AG04449 (cell line): ENCODE results near the gene KCNMB1.

ENCODE experiments used
- CTCF ChIA-PET: fragments of 350-600 bp; formaldehyde crosslinking; extraction: SDS; loops from one replicate; lab custom pipeline; 2021; ENCODE audit warnings: antibody characterized with exemption; lab: Yijun Ruan, JAX
- POLR2A ChIA-PET: fragments of 400-600, 350-600 bp; formaldehyde crosslinking; extraction: SDS; loops from one replicate; lab custom pipeline; 2020; ENCODE audit warnings: antibody characterized with exemption, inconsistent platforms; lab: Yijun Ruan, JAX
- DNase-seq: peaks from one replicate; pipeline ENCODE4 v3.0.0-alpha.2; 2010; ENCODE audit warnings: low read depth, low spot score
- H3K4me3 ChIP-seq: 2 replicates; pipeline ENCODE4 v1.5.1; 2011; ENCODE audit warnings: low read depth, mild to moderate bottlenecking, control low read depth, low read length
- CTCF ChIP-seq: IDR thresholded peaks from one replicate; pipeline ENCODE4 v1.5.1; 2011; ENCODE audit warnings: mild to moderate bottlenecking, moderate library complexity, low read length, control low read depth, inconsistent platforms; ENCODE audit not compliant: insufficient read depth; ENCODE audit errors: missing control alignments

The KCNMB1 gene

GRCh38 chr5:170426786-170427185, 37.6 kb upstream of the KCNMB1 start:
- CTCF ChIA-PET: interaction anchor here (1.2 to 14.4 kb wide), 6 partner anchors 10 to 324 kb away, joined by 3 to 314 read pairs (median 10); no protein-coding TSS in a partner anchor
- no peak for TF ChIP-seq CTCF
- DNase-seq: no peak
- H3K4me3 ChIP-seq: no peak overlapping the region
- POLR2A ChIA-PET: no interaction called here

- TF ChIP-seq CTCF: no peak
- no peak overlapping the region for H3K4me3 ChIP-seq
- ChIA-PET POLR2A (no interaction called here), CTCF (interaction anchor here (0.7 to 14.4 kb wide), 7 partner anchors 9 to 324 kb away, joined by 3 to 314 read pairs (median 5); no protein-coding TSS in a partner anchor)
- no peak for DNase-seq
Measured at GRCh38 chr5:170426149-170426767, 37.1 kb upstream of the KCNMB1 start.

GRCh38 chr5:170425731-170426130, 36.6 kb upstream of the KCNMB1 start:
- POLR2A ChIA-PET: no interaction called here
- H3K4me3 ChIP-seq: no peak overlapping the region
- CTCF ChIA-PET: interaction anchor here (0.7 to 14.4 kb wide), 8 partner anchors 8 to 323 kb away, joined by 3 to 314 read pairs (median 8); no protein-coding TSS in a partner anchor
- no peak for DNase-seq
- TF ChIP-seq CTCF: no peak

GRCh38 chr5:170424629-170425028, 35.5 kb upstream of the KCNMB1 start:
- ChIA-PET CTCF (interaction anchor here (1.0 to 14.4 kb wide), 7 partner anchors 9 to 209 kb away, joined by 3 to 314 read pairs (median 11); partner anchors contain the start of gene C5orf58), POLR2A (no interaction called here)
- no peak for DNase-seq
- H3K4me3 ChIP-seq: no peak overlapping the region
- no peak for TF ChIP-seq CTCF

- H3K4me3 ChIP-seq: no peak overlapping the region
- POLR2A ChIA-PET: no interaction called here
- no peak for TF ChIP-seq CTCF
- DNase-seq: no peak
- CTCF ChIA-PET: interaction anchor here (0.7 to 14.4 kb wide), 7 partner anchors 9 to 210 kb away, joined by 3 to 314 read pairs (median 9); no protein-coding TSS in a partner anchor
Measured at GRCh38 chr5:170423692-170424091, 34.5 kb upstream of the KCNMB1 start.

- no peak overlapping the region for H3K4me3 ChIP-seq
- DNase-seq: no peak
- ChIA-PET CTCF (interaction anchor here (0.9 to 14.4 kb wide), 17 partner anchors 9 to 323 kb away, joined by 3 to 314 read pairs (median 4); no protein-coding TSS in a partner anchor), POLR2A (no interaction called here)
- no peak for TF ChIP-seq CTCF
Measured at GRCh38 chr5:170421826-170422225, 32.7 kb upstream of the KCNMB1 start.
